ENCODE data around the gene RXFP4. TPM values are rescaled to one million over a fixed set of nuclear protein-coding genes. Genes with fewer than 3 reads are reported as not detected.

Gene RXFP4
- total RNA-seq, 1 experiment from 2014 or later = not detected

DNA sequence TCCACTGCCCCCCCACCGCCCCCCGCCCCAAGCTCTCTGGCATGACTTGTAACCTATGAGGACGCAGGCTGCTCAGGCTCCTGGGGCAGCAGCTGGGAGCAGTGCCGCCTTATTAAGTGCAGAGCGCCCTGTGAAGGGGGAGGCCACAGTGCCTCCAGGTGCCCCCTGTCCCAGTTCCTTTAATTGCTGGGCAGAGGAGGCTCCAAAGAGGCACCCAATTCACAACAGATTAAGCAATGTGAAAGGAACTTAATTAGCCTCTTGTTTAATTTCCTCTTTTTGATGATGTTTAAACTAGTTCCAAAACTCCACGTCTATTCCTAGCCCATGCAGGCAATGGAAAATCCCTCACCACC, 3.0 kb downstream of the RXFP4 start:
- Histone ChIP-seq H3K14ac (ENCODE audit: insufficient read depth, low read length) (no peak overlapping the region), H3K23me2 (ENCODE audit: insufficient read length, low read depth, low read length, poor library complexity, severe bottlenecking) (no peaks in the 10 kb centered on the region), H3K79me2 (ENCODE audit: insufficient read depth, low read length) (no peaks in the 10 kb centered on the region), H3K9me3 (ENCODE audit: control insufficient read depth, low read depth, low read length) (no peaks in the 10 kb centered on the region), H4K91ac (ENCODE audit: insufficient read length, low read depth, low read length) (no peak overlapping the region), H3K23ac (ENCODE audit: insufficient read length, low read depth, low read length) (no peak overlapping the region), H3K4ac (ENCODE audit: low read depth, low read length) (no peak overlapping the region), H3K27ac (ENCODE audit: insufficient read length, low read depth, low read length) (no peak overlapping the region), H3K4me2 (ENCODE audit: insufficient read depth, insufficient read length, low read length) (no peak overlapping the region), H2BK20ac (ENCODE audit: low read depth, low read length, poor library complexity, severe bottlenecking) (no peak overlapping the region), H2BK5ac (ENCODE audit: insufficient read length, low read length) (no peak overlapping the region), H3T11ph (ENCODE audit: low read length) (no peak overlapping the region), H4K8ac (replicated peaks; ENCODE audit: insufficient read length, low read depth, low read length) (no peak overlapping the region), H3K18ac (ENCODE audit: insufficient read length, low read depth, low read length) (no peak overlapping the region), H4K20me1 (ENCODE audit: control insufficient read depth, insufficient read depth, insufficient read length) (no peaks in the 10 kb centered on the region), H2AK5ac (ENCODE audit: insufficient read length, low read length) (no peak overlapping the region), H3K27me3 (ENCODE audit: insufficient read depth, low read length) (no peaks in the 10 kb centered on the region), H2BK12ac (ENCODE audit: insufficient read length, low read depth, low read length) (no peak overlapping the region), H3K56ac (ENCODE audit: insufficient read length, low read depth, low read length) (no peak overlapping the region), H2AFZ (ENCODE audit: low read length) (no peak overlapping the region), H2BK15ac (ENCODE audit: low read depth, low read length) (no peak overlapping the region), H3K9ac (ENCODE audit: extremely low read depth, insufficient read length, low read length) (no peak overlapping the region), H3K4me1 (ENCODE audit: insufficient read depth, low read length) (no peaks in the 10 kb centered on the region), H3K79me1 (ENCODE audit: insufficient read depth, low read depth, low read length, poor library complexity, severe bottlenecking) (no peaks in the 10 kb centered on the region), H4K5ac (ENCODE audit: insufficient read length, low read depth, low read length) (no peak overlapping the region), H2BK120ac (ENCODE audit: low read depth, low read length, poor library complexity, severe bottlenecking) (no peak overlapping the region)
- TF ChIP-seq CTCF (conservative IDR thresholded peaks at IDR 0.05) = no peak
- H3K27ac Mint-ChIP-seq = peak overlapping the region in 2 of 3 experiments; percentile 61 to 82; a peak in 1 of 7 replicates
- no peak overlapping the region for H3K4me3 Mint-ChIP-seq
- no peaks in the 10 kb centered on the region for H3K9me3 Mint-ChIP-seq
- peaks cover 9 to 39% (median 20%) of the 10 kb centered on the region in 3 experiments; a peak in 6 of 7 replicates for H3K36me3 Mint-ChIP-seq (ENCODE audit: insufficient read depth in 1 of 3, low read depth in 3 of 3)
- no peak for DNase-seq
- no CpG with 5 or more reads among the region's 6 CpGs for WGBS (ENCODE audit: extremely low coverage, insufficient read length, low lambda C conversion rate)
- no peaks in the 10 kb centered on the region; the same call in none of the 2 replicates for H3K27me3 Mint-ChIP-seq (ENCODE audit: low read depth)
- peaks cover 25 to 34% of the 10 kb centered on the region in 2 experiments for H3K4me1 Mint-ChIP-seq
